ENCODE results near the gene DSC3.

The DSC3 gene

DNA sequence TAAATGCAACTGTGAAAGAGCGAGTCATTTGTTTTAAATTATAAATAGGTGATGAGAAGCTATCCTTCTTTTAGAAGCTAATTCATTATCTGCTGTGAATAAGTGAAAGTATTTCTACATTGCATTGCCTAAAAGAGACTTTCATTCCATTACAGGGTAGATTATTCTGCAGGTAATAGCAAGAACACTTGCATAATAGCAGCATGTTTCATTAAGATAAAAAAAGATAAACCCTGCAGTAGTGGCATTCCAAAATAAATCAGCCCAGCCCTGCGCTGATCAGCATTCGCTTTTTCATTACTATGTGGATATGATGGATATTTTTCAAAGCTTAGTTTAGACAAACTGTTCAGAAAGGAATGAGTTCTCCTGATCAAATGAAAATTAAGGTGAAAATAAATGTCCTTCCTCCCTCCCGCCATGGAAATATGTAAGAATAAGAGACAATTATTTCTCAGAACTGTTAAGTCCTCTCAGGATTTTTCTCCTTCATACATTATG, 72.8 kb downstream of the DSC3 start:
- no peak for ATAC-seq

DNA sequence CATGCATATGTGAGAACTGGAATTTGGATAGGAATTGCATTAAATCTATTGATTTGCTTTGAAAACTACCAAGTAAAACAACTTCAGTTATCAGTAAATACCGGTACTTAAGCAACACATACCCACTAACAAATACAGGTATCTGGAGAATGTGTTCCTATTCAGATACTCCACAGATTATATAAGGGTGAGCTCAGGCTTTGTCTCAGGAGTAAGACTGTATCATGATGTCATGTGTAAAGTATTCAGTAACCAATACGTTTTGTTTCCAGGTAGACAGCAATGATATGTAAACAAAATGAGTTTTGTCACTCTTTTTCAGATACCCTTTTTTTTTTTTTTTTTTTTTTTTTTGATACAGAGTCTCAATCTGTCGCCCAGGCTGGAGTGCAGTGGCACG, 74.8 kb downstream of the DSC3 start:
- no peak for ATAC-seq

DNA sequence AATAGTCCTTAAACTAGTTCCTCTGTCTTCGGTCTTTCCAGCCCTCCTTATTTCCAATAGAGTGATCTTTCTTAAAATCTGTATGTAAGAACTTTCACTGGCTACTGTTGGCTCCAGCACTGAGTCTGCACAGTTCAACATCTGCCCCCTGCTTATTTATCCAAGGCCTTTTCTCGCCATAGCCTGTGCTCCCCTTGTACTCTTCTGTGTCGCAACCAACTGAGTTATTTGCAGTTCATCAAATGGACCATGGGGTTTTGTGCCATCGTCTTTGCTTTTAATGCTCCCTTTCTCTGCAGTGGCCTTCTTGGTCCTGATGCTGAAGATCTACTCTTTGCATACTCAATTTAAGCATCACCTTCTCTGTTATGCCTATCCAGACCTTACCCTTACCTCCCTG, 77.3 kb downstream of the DSC3 start:
- ATAC-seq = no peak

DNA sequence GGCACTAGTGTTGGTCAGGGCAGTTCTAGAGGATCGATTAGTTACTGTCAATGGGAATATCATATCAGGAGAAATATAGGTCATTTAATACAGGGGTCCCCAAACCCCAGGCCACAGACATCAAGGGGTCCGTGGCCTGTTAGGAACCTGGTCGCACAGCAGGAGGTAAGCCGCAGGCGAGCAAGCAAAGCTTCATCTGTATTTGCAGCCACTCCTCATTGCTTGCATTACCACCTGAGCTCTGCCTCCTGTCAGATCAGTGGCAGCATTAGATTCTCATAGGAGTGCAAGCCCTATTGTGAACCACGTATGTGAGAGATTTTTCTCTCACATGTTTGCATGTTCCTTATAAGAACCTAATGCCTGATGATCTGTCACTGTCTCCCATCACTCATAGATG, 81.9 kb downstream of the DSC3 start:
- ATAC-seq = no peak

DNA sequence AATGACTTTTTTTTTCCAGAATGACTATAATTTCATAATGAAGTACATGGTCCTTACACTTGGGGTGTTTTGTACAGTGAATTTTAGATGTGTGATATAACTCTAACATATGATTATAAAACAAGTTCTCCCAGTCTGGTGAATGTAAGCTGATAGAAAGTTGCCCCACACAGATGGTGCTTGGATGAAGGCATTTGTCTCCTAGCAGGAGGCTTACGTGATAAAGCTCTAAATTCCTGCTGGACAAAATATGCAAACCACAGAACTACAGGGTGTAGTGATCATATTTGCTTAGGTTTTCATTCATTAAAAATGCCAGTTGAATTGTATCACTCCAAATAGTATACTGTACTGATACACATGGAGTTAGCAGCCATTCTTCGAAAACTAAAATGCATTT, 85.5 kb downstream of the DSC3 start:
- no peak for ATAC-seq

DNA sequence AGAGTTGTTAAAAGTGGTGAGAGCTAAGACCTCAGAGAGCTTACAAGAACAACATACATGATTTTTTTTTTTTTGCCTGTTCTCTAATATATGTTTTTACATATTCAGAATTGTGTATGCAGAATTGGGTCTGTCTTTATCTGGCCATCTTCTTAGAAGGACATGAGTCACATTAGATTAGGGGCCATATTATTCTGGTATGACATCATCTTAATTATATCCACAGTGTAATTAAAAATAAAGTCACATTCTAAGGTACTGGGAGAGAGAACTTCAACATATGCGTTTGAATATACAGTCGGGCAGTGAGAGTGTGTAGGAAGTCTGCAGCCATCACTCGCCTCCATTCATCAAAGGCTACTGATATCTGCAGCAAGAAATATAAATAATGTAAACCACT, 88.3 kb downstream of the DSC3 start:
- ATAC-seq = no peak

DNA sequence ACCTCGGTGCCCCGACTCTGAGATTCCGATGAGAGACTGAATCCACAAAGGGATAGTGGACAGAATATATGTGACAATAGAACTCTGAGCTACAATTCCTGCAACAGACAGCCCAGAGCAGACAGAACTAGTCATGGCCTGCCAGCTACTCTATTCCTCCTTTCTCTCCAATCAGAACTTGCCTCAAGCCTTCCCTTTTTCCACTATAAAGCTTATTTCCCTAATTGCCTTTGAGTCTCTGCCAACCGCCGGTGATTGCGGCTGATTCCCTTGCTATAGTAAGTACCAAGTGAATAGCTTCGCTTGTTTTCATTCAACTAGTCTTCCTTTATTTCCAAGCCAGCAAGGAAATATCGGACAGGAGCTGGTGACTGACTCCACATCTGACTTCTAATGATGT, 96.8 kb downstream of the DSC3 start:
- no peak for ATAC-seq

DNA sequence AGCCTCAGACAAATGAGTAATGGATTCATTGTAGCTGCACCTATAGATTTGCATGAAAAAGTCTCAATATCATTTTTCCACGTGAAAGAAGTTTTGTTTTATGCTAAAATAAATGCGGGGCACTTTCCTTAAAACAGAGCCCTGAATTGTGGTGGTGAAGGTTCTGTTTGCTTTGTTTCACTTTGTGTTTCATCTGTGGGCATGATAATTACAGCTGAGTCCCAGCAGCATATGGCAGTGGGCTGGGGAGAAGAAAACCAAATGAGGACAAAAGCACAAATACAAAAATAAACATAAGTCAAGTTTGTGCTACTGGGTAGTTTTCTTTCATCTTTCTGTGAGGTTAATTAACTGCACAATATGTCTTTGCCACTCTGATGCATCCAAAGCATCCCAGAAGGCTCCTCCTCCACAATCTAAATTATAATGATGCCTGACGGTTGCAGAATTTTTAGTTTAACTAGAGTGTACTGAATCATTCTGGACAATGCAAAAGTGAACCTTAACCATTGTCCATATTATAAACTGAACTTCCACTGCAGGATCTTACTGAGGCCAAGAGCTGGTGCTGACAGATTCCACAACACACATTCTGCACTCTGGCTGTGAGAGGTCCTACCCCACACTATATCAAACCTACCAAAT, 97.6 kb downstream of the DSC3 start:
- no peak for ATAC-seq

DNA sequence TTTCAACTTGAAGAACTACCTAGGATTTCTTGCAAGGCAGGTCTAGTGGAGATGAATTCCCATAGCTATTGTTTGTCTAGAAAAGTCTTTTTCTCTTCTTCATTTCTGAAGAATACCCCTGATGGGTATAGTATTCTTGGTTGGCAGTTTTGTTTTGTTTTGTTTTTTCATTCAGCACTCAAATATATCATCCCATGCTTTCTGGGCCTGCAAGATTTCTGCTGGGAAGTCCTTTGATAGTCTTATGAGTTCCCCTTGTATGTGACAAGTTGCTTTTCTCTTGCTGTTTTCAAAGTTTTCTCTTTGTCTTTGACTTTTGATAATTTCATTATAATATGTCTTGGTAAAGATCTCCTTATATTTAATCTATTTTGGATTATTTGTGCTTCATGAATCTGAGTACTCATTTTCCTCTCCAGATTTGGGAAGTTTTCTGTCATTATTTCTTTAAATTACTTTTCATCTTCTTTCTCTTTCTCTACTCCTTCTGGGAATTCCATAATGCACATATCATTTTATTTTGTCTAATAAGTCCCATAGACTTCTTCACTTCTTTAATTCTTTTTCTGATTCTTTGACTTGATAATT, 101.5 kb downstream of the DSC3 start:
- ATAC-seq = no peak
